Activated CD8-positive, alpha-beta memory T cell treated with anti-CD3 and anti-CD28 coated beads, Interleukin-2, amount 50 U/mL, for 24 hours (primary cell): ENCODE data around the gene CCDC6.
"Not testable (repeated sequence)": the region's sequence is repeated elsewhere in the genome, so short reads cannot be mapped to it uniquely, and the experiment has no call there.

Experiments
- DNase-seq: peaks from one replicate; pipeline ENCODE4 v3.0.0-alpha.2; 2020; ENCODE audit errors: extremely low read depth

Gene CCDC6

DNA sequence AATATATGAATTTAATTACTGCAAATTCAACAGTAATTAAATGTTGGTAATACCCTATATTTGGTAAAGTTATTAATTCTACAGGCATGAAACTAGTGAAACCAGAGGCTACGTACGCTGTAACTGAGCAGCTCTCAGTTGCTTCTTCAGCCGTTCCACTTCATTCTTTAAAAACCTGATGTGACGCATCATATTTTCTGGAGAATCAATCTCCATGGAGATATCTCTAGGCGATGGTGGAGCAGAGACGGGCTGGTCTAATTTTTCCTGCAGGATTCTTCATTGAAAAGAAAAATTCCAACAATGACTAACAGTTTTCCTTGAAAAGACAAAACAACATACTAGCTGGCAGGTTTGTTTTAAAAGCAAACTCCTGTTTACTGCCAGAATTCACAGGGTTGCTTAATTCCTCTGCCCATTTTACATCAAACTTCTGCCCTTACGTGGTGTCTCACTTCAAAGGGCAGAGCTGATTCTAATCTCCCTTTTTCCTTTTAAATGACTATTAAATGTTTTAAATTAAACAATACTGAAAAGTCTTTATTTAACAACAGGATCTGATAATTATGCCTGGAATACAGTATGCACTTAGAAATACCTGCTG, 93.7 kb downstream of the CCDC6 start:
- DNase-seq, result no peak

DNA sequence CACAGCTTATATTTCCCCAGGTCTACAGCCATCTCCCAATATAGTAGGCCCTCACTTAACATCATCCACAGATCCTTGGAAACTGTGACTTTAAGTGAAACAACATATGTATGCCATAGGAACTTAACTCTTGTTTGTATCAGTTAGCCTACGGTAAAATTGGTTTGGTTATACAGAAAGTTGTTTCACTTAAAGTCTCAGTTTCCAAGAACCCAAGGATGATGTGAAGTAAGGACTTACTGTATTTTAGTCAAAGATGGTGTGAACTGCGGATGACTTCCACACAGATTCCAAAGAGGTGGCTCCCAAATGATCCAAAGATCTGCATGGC, 96.7 kb downstream of the CCDC6 start:
- no peak for DNase-seq

DNA sequence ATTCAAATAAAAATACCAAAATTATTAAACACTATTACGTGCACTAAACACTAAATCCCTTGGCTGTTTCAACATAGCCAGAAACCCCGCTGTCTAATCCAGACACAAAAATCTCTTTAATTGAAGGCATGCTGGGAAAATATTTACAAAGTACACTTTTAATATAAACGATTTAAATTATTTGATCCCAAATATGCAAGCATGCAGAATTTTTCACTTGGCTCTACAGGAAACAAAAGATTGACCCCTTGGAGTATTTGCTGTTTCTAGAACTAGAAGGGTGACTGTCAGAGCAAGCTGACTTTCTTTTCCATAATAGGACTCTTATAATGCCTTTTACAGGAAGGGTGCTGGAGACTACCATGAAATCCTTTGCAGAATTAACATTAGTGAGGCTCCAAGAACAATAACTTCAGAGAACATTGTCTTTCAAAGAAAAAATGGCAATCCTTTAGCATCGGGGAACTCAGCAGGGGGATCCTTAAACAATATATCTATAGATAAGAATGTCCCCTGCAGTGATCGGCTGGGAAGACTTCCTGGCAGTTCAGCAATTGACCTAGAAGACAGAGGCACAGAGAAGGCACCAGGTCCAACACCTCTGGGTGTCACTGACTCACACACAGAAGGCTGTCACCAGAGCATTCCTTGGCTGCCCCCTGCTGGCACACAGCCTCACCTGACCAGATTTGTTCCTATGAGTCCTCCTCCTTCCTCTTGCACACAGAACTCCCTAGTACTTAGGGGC, 97.3 kb downstream of the CCDC6 start:
- DNase-seq, result peak; percentile 47

DNA sequence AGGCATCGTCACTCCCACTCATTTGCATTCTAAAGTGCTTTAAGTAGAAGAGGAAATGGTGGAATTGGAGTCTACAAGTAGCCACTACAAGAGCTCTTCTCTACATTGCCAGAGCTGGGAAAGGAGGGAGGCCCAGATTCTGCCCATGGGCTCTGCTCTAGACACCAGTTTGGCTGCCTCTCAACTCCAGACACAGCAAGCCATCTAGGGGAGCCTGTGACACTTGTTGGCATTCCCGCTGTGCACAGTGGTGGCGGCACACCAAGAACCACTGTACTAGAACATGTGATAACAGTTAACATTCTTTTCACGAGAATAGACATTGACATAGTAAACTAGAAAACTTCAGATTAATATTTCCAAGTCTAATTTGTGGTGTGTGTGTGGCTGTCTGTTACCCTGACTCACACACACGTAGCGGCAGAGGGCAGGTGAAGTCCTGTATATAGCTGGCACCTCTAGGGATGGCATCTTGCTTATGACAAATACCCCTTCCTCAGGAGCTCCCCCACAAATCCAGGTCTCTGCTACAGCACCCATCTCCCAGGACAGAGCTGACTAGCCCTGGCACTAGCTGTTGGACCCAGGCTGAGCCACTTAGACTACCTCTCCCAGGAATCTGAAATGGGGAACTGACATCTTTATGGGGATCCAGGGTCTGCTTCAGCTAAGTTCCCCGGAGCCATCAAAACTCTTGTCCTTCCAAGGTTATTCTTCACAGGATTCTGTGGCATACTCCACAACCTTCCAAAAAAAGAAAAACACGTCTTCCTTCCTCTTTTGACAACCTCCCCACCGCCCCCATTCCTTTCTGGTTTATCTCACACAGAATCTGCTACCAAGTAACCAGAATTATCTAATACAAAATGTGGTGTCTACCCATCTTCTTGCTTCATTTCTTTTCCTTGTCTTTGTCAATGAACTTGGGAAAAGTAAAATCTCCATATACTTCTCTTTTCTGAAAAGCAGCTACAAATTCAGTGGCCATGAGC, 98.4 kb downstream of the CCDC6 start:
- no peak for DNase-seq

DNA sequence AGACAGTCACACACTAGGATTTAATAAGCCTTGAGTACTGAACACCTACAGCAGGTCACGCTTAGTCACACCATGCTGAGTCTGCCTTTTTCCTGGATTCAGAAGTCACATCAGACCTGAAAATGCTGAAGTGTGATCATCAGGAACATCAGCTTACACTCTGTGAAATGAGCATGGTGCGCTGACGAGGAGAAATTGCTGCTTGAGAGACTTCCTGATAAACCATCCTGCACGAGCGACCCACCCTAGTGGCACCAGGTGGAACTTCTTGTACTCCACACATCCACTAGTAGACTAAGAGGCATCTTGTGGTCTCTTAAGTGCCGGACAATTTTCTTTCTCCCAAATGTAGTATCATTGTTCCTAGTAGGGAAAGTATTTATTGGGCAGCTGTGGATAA, 101.3 kb downstream of the CCDC6 start:
- no peak for DNase-seq

DNA sequence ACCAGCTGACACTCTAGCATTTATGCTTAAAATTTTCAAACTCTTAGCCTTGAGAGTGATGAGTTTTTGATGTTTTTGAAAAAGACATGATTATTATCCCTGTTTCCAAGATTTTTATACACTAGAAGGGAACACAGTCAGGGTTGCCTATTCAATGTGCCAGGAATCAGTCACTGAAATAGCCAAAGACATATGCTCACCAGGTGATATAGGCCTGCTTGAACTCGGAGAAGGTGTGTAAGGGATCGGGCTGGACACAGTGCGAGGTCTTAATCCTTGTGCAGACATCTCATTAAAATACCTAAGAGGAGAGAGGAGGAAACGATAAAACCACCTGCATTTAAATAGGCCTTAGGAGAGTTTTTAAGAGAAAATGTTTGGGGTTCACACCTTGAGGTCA, 102.1 kb downstream of the CCDC6 start:
- no peak for DNase-seq

DNA sequence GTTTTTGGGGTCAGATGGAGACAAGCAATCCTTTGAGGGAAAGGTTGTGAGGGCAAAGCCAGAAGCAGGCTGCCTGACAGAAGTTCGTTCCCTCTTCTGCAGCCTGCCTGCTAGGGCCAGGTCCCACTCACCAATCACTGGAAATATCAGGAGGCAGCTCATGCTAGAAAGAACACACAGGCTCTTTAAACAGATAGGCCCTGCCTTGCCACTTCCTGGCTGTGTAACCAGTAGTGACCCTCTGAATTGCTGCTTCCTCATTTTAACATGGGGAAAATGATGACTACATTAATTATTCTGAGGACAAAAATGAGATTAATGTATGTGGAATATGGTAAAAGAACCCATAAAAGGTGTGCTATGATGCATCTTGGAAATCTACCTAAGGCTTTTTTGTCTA, 102.6 kb downstream of the CCDC6 start:
- DNase-seq, result no peak

DNA sequence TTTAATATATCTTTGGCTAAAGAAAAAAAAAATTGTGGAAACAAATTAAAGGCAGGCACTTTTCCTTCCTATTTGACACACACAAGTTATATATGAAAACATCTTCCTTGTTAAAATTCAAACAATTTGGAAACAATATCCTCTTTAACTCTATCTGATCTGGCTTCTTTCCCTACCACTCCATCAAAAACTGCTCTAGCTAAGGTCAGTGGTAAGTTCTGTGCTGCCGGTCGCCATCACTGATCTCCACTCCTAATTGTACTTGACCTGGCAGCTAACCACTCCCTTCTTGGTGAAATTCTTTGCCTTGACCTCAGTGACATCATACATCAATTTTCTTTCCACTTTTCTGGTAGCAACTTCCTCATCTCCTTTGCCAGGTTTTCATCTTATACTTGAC, 105.2 kb downstream of the CCDC6 start:
- no peak for DNase-seq

DNA sequence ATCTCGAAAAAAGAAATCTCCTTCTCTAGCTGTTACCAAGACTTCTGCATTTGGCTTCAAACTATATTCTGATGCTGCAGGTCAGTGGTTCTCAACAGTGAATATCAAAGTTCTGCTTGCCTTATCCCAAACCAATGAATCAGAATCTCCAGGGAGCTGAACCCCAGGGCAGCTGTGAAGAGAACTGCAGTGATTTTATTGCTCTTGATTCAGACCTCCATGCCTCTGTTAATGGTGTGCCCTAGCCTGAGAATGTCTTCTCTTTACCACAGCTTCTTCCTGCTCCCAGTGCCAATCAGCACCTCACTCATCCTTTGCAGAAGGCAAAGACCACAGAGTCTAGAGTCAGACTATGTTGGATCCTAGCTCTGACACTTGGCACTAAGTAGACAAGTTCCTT, 106.9 kb downstream of the CCDC6 start:
- DNase-seq, result no peak

DNA sequence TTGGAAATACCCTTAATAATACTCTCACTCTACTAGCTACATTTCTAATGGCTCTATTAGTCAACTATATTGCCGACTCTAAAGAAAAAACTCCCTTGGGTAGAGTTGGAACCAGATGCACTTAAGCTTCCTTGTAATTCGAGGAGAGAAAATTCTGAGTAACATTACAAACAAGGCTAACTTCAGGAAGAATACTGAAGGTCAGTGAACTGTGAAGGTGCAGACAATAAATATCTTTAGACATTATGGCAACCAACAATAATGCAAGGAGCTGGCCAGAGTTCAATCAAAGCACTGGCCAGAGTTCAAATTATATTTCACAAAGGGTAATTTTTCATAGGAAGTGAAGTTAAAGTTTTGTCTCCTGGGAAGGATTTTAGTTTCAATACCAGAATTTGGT, 112.4 kb downstream of the CCDC6 start:
- no peak for DNase-seq

DNA sequence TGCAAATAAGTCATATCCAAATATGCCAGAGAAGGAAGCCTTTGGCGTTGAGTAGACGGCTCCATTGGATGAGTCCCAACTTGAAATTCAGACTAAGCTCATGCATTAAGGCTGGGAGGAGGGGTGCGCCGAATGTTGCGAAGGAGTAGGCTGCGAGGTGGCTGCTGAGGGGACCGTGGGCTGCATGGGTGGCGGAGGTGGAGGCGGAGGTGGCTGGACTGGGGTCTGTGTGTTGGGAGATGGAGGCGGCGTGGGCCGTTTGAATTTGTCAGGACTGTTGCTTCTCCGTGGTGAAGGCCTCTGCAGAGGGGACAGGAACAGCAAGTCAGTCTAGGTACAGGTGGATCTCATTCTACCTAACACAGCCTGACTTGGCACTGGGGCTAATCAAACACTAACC, 113.5 kb downstream of the CCDC6 start:
- DNase-seq, result no peak

DNA sequence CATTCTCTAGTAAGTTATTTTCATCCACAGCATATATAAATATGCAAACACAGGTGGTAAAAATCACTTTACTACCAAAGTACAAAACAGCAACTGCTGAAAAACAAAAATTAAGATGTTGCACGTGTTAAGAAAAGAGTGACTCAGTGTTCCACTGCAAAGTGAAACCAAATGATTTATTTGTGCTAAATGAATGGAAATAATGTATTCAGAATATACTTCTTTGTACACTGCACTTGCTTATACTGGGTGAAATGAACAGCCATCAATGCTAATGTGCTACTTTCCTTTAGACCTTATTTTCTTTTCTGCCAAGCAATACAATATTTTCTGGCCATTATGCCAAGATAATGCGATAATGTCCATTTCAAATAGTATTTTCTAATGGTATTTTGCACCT, 114.8 kb downstream of the CCDC6 start:
- no peak for DNase-seq

DNA sequence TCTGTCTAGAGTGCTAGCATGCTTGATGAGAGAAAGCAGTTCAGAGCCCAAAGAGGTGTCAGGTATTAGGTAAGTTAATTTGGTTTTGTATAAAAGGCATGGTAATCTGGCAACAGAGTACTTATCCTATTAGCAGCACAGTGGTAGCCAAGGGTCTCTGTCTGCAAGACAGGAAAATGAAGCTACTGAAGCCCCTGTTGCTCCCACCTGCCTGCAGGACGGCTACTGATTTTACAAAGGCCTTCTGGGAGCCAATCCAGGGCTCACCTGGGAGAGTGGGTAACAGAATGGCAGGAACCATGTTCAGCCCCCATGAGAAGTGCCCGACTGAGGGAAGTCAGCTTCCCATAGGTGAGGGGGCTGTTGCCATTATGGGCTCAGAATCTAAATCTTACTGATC, 116.3 kb downstream of the CCDC6 start:
- DNase-seq, result not testable (repeated sequence)

DNA sequence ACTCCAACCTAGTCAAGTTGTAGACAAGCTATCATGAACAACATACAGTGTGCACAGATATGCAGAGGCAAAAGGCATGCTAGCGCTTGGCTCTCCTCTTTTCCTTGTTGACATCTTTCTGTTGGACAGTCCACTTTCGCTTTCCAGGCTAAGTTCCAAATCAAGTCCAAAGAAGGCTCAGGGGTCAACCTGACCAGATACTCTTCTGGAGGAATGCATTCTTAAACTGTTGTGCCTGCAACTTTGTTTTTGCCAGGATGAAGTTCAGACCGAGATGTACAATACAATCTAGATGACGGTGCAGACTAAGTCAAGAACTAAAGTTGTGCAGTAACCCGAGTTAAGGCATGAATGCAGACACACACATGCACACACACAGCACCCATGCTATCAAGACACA, 117.4 kb downstream of the CCDC6 start:
- DNase-seq, result not testable (repeated sequence)

DNA sequence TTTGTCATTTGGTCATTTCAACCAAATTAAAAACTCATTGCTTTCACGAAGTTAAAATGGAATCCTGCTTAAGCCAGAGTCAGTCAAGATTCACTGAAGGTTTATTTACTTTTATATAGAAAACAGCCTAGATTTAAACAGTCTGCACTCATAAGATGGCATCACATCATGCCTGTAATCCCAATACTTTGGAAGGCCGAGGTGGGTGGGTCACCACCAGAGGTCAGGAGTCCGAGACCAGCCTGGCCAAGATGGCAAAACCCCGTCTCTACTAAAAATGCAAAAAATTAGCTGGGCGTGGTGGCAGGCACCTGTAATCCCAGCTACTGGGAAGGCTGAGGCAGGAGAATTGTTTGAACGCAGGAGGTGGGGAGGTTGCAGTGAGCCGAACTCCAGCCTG, 119.3 kb downstream of the CCDC6 start:
- DNase-seq, result not testable (repeated sequence)

DNA sequence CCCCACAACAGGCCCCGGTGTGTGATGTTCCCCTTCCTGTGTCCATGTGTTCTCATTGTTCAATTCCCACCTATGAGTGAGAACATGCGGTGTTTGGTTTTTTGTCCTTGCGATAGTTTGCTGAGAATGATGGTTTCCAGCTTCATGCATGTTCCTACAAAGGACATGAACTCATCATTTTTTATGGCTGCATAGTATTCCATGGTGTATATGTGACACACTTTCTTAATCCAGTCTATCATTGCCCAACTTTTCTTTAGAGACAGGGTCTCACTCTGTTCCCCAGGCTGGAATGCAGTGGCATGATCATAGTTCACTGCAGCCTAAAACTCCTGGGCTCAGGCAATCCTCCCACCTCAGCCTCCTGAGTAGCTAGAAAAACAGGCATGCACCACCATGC, 120.9 kb downstream of the CCDC6 start:
- not testable (repeated sequence) for DNase-seq

DNA sequence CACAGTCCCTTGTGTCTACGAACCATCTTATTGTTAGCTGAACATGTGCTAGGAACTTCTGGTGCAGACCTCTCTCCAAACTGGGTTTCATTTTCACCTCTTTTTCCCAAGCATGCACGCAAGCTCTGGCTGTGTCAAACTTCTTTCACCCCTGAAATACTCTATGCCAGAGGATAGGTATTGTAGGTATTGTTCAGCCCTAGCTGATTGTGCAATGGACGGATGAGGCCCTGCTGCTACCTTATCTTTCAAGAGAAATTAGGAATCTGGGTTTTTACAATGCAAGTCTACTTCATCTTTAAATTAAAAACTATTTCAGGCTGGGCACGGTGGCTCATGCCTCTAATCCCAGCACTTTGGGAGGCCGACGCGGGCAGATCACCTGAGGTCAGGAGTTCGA, 124.8 kb downstream of the CCDC6 start:
- DNase-seq, result no peak

DNA sequence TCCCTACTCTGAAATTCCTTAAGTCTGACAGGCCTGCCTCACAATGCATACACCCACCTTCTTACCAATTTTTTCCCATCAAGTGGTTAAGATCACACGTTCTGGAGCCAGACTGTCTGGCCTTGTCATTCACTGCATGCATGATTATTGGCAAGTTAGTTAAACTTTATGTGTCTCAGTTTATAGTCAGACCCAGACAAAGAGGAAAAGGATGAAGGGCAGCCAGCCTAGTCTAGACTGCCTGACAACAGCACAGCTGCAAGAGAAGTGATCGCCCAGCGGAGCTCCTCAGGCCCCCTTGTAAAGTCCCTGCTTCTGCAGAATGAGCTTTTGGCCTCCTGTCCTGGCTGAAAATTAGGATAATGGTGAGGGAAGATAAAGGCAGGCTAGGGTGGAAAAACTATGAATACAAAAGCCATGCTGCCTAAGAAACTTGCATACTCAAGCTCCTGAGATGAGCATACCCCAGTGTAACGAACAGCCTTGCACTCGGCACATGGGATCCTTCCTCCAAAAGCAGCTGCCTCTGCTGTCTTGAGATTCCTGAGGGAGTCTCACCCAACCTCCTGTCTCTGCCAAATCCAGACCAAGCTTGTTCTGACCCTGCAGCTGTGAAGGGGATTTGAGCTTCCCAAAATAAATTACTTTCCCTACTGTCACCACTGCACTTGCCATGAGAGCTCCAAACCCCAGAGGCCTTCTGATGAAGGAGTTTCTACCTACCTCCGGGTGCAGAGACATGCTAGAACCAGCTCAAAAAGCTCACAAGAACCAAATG, 126.4 kb downstream of the CCDC6 start:
- no peak for DNase-seq

DNA sequence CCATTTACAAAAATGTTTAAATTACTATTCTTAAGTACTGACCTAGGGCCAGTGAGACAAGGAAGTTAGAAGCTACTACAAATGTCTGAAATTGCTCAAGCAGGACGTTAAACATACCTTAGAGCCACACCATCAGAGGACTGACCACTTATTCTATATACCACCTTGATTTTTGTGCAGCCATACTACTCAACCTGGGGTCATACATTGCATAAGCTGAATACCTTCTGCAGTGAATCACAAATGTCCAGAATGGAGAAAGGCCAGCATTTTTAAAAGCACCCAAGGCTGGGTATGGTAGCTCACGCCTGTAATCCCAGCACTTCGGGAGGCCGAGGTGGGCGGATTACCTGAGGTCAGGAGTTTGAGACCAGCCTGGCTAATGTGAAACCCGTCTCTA, 131.9 kb downstream of the CCDC6 start:
- no peak for DNase-seq

DNA sequence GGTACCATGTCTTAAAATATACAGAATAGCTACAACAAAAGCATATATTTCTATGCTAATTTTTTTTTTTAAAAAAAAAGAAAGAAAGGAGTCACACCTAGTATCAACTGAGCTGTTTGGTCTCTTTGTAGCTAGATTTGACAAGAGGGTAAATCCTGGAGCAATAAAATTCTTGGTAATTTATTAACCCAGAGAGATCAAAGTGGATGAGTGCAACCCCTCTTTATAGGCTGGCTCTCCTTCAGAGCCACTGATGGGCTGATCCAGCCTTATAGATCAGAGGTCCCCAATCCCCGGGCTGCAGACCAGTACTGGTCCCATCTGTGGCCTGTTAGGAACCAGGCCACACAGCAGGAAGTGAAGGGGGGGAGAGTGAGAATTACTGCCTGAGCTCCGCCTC, 133.3 kb downstream of the CCDC6 start:
- DNase-seq, result no peak

DNA sequence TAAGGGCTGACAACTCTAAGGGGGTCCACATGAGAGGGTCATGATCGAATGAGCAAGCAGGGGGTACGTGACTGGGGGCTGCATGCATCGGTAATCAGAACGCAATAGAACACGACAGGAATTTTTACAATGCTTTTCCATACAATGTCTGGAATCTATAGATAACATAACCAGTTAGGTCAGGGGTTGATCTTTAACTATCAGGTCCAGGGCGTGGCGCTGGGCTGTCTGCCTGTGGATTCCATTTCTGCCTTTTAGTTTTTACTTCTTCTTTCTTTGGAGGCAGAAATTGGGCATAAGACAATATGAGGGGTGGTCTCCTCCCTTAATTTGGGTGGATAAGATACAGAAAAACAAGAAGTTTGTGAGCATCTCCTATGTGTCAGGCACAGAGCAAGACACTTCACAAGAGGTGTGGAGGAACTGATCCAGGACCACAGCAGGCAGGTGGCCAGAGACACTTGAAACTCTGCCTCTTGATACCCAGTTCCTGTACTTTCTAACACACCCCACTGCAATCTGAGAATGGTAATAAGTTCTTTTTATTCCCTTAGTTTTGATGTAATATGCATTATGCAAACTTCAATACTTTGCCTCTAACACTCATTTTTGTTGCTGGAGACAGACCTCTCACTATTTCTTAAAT, 135.1 kb downstream of the CCDC6 start:
- no peak for DNase-seq
